Stimulated activated CD8-positive, alpha-beta memory T cell treated with anti-CD3 and anti-CD28 coated beads, Interleukin-12 subunit alpha, Interleukin-12 subunit beta, amount 100 ng/mL, for 24 hours (primary cell): ENCODE results near the gene SPAG9.
A peak's percentile ranks its signal among the peaks of the same experiment; 100 is the strongest.

Experiments
- DNase-seq: peaks from one replicate; pipeline ENCODE4 v3.0.0-alpha.2; 2020; ENCODE audit errors: extremely low read depth

Gene SPAG9, protein sequence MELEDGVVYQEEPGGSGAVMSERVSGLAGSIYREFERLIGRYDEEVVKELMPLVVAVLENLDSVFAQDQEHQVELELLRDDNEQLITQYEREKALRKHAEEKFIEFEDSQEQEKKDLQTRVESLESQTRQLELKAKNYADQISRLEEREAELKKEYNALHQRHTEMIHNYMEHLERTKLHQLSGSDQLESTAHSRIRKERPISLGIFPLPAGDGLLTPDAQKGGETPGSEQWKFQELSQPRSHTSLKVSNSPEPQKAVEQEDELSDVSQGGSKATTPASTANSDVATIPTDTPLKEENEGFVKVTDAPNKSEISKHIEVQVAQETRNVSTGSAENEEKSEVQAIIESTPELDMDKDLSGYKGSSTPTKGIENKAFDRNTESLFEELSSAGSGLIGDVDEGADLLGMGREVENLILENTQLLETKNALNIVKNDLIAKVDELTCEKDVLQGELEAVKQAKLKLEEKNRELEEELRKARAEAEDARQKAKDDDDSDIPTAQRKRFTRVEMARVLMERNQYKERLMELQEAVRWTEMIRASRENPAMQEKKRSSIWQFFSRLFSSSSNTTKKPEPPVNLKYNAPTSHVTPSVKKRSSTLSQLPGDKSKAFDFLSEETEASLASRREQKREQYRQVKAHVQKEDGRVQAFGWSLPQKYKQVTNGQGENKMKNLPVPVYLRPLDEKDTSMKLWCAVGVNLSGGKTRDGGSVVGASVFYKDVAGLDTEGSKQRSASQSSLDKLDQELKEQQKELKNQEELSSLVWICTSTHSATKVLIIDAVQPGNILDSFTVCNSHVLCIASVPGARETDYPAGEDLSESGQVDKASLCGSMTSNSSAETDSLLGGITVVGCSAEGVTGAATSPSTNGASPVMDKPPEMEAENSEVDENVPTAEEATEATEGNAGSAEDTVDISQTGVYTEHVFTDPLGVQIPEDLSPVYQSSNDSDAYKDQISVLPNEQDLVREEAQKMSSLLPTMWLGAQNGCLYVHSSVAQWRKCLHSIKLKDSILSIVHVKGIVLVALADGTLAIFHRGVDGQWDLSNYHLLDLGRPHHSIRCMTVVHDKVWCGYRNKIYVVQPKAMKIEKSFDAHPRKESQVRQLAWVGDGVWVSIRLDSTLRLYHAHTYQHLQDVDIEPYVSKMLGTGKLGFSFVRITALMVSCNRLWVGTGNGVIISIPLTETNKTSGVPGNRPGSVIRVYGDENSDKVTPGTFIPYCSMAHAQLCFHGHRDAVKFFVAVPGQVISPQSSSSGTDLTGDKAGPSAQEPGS (N-terminal part only)

DNA sequence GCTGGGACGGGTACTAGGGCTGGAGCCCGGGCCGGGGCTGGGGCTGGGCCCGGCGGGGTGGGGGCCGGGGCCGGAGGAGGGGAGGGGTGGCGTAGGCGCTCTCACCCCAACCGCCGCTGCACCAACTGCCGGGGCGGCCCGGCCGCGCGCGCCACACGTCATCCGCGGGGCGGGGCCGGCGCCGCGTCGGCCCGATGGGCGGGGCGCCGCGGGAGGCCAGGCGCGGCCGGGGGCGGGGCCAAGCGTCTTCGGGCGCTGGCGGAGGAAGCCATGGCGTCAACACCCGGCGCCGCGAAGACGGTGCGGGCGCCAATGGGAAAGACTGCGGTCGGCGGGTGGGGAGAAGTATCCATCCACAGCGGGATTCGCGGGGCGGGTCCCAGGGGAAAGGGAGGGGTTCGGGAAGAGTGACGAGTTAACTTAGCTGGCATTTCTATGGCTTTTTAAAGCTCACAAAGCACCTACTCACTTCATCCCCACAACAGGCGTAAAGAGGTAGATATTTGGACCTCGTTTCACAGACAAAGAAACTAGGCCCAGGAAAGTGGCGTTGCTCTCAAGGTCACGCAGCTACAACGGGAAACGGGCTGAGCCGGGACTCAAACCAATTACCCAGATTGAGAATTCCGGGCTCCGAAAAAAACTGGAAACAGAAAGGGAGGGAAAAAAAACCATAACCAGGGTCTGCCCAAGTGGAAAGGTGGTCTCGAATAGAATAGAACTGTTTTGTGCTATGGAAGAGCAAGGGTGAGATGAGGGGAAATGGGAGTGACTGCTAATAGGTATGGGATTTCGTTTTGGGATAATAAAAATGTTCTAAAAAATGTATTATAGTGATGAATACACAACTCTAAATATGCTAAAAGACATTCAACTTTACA, at the start of gene SPAG9:
TSS of gene SPAG9 (minus strand) at position 130 of the 881 bp plus-strand sequence. CDS start 212 bp downstream, outside the sequence.
- DNase-seq = peak; percentile 81

GRCh38 chr17:51169340-51169739, 48.7 kb upstream of the SPAG9 start:
- DNase-seq = no peak

DNA sequence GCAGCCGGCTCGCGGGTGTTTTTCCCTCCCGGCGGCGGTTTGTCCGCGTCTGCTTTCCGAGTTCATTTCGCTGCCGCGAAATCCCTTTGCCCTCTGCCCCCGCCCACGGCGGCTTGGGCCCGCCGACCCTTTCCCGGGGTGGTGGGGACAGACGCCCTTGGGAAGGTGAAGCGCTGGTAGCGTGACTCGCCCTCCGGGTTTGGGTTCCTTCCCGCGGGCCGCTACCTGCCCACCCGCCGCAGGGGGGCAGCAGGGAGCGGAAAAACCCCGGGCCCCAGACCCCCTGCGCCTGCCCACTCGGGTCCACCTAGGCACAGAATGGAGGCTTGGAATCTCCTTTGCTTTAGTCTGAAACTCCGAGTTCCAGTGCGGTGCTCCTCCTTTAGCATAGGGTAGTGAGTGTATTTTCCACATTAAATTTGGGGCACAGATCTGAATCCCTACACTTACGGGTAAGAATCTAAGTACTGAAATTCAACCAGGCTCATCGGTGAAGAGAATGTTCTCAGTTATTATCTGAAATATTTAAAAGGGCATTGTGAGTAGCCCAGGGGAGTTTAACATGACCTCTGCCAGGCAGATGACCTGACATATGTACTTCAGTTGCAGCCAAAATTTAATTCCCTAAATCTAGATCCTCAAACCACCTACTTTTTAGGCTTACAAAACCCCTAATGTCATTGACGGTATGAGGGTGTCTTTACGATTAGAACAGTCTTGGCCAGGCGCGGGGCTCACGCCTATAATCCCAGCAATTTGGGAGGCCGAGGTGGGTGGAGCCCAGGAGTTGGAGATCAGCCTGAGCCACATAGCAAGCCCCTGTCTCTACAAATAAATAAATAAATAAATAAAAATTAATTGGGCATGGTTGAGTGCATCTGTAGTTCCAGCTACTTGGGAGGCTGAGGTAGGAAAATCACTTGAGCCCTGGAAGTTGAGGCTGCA, 46.6 kb upstream of the SPAG9 start:
- peak; percentile 53 for DNase-seq

GRCh38 chr17:51166198-51166986, 45.7 kb upstream of the SPAG9 start, which contains the start of gene NME2:
TSS of gene NME2 (plus strand) at chr17:51166411. CDS start at chr17:51166831, 420 bp downstream.
- DNase-seq = peak; percentile 44

DNA sequence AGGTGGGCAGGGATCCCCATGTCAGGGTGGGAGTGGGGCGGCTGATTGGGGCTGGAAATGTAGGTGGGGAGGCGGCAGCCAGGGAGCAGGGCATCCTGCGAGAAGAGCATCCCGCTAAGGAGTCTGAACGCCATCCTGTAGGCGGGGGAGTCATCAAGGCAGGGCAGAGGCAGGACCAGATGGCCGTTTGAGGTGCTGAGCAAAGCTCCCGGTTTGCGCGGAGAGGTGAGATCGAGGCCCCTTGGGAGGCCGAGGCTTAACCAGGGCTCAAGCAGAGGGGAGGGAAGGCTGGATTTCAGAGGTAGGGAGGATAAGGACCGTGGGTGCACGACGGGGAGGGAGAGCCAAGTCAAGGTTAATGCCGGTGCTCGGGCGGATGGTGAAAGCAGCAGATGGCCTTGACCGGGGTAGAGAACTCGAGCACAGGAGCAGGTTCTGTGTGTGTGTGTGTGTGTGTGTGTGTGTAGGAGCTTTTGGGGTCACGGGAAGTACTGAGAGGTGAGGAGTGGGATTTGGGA, 45.1 kb upstream of the SPAG9 start:
- DNase-seq = no peak

DNA sequence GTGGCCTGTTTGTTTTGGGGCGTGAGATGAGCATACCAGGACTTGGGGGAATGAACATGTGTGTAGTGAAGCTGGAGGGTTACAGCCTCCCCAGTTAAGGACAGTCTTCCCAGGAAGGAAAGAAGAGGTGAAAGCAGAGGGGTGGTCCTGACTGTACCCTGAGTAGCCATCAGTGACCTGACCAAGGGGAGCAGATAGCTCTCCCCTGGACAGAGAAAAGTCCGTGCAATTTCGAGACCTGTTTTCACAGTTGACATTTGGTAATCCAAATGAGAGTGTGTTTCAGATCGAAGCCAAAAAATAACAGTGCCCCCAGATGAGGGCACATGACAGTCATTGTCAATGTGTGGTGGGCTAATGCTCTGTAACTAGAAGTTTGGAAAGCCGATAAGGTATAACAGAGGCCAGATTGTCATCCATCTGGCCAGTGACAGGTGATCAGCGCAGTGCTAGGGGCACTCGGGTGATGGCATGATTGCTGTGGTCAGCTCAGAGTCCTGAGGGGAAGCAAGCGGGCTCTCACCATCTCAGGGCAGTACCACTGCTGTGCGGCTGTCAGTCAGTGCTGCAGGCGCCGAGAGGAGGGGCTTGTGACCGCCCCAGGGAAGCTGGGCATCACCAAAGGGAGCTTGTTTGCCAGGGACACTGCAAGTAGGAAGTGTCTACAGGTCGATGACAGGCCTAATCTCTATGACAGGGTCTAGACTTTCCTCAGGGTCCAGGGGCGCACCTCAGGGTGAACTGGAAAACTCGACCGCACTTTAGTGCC, 44.4 kb upstream of the SPAG9 start:
- no peak for DNase-seq

- DNase-seq = no peak
Observed at GRCh38 chr17:51161541-51161940, 40.9 kb upstream of the SPAG9 start.

DNA sequence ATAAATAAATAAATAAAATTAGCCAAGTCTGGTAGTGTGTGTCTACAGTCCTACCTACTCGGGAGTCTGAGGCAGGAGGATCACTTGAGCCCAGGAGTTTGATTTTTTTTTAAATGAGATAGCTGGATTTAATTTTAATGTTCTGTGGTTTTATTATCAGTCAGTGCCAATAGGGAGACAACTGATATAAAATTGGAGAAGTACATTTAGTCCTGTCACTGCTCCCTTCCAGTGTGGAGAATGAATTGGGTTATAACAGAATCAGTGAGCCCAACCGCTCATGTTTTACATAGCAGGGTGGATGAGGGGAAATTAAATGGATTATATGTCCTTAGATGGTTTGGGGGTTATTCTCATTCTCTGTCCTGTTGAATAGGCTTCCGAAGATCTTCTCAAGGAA, 38.9 kb upstream of the SPAG9 start:
- no peak for DNase-seq

DNA sequence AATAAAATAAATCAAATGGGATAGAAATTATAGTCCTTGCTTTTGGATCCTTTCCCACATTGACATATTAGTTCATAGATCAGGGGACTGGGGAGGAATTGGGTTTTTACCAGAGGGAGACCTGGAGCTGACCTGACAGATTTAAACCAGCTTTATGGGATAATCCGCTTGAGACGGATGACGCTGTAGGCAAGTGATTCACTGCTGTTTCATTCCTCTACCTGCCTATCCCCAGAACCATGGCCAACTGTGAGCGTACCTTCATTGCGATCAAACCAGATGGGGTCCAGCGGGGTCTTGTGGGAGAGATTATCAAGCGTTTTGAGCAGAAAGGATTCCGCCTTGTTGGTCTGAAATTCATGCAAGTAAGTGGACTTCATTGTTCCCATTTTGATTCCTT, 34.7 kb upstream of the SPAG9 start:
- DNase-seq = no peak

DNA sequence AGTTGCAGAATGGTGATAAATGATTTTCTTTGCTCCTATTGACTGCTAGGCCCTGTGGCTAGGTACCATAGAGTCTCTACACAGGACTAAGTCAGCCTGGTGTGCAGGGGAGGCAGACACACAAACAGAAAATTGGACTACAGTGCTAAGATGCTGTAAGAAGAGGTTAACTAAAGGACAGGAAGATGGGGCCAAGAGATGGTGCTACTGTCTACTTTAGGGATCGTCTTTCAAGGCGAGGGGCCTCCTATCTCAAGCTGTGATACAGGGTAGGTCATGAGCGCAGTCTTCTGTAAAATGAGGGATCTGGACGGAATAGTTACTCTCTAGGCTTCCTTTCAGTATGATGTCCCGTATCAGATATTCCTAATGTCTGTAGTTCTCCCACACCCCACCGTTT, 33.5 kb upstream of the SPAG9 start:
- no peak for DNase-seq

DNA sequence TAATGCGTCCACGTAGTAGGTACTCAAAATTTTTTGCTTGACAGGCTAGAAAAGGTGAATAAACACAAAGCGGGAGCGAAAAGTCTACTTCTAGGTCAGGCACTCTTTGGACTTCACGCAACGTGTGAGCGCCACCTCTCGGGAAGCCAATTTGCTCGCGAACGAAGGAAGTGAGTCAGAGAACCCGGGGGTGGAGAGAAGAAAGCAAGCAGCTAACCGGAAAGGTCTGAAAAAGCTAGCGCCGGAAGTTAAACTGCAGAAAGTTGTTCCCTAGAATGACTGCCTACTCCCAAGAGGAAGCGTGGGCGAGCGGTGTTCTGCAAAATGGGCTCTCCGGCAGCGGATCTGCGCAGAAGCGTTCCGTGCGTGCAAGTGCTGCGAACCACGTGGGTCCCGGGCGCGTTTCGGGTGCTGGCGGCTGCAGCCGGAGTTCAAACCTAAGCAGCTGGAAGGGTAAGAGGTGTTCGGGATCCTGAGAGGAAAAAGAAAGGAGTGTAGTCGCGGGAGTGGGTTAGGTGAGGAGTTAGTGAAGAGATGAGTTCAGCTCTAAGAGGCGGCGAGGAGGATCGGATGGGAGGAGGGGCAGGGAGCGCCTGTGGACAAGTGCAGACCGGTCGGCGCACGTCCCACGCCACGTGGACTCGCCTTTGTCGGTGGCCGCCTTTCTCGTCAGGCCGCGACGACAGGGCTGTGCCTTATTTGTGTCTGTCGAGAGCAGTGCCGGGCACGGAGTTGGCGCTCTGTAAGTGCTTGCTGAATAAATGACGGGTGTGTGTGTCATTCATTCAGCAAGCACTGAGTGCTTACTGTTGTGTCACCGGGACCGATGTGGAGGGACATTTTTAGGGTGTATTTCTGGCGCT, 32.8 kb upstream of the SPAG9 start, which contains the start of gene NME1:
TSS of gene NME1 (plus strand) at position 350 of the 863 bp plus-strand sequence. CDS start 2,096 bp downstream, outside the sequence.
- DNase-seq = peak; percentile 91

- no peak for DNase-seq
Observed at GRCh38 chr17:51152766-51153209, 32.1 kb upstream of the SPAG9 start.

- DNase-seq = no peak
Observed at GRCh38 chr17:51150932-51151331, 30.3 kb upstream of the SPAG9 start.

GRCh38 chr17:51149163-51149562, 28.5 kb upstream of the SPAG9 start:
- no peak for DNase-seq

- no peak for DNase-seq
Observed at GRCh38 chr17:51147650-51148049, 27.0 kb upstream of the SPAG9 start.

DNA sequence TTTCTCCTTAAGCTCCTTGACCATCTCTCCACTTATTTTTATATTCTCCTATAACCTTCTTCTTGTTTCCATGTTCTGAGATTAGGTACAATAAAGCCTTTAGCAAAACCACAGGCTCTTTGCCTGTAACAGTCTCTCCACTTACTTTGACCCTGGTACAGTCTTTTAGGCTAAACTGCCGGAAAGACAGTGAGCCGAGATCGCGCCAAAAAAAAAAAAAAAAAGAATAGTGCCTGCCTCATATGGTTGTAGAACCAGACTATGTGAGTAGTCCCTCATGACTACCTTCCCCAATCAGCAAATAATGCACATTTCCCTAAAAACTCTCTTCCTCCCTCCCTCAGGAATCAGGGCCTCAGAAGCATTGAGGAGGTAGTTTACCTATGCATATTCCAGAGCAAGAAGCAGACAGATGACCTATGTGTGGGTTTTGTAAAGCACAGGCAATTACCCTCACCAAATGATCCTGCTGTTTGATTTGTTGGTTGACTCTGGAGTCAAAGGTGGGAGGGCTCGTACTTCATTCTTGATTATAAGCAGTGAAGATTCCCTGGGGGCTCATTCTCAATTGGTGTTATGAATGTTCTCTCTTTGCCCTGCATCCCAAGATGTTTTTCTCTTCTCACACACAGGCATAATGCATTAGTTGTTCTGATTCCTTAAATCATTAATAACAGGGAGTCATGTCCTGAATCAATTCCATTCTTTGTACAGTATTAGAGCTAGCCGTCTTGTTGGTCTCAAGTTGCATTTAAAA, 23.8 kb upstream of the SPAG9 start:
- DNase-seq = no peak
